ENCODE results near the gene PLXDC2. TPM values are rescaled to one million over a fixed set of nuclear protein-coding genes. Genes with fewer than 3 reads are reported as not detected.

The PLXDC2 gene
- total RNA-seq, 1 donor from 2014 or later = 129 TPM

DNA sequence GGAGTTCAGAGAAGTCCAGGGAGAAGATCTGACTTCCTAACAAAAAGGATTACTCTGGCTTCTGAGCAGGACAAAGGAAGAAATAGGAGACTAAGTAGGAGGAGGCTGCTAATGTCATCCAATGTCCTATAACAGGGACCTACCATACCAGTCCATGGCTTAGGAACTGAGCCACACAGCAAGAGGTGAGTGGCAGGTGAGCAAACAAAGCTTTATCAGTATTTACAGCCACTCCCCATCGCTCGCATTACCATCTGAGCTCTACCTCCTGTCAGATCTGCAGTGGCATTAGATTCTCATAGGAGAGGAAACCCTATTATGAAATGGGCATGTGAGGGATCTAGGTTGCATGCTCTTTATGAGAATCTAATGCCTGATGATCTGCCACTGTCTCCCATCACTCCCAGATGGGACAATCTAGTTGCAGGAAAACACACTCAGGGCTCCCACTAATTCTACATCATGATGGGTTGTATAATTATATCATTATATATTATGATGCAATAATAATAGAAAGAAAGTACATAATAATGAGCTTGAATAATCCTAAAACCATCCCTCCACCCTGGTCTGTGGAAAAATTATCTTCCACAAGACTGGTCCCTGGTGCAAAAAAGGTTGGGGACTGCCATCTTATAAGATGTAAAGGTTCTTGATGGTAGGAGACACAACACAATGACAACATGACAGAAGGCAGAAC is 487.4 kb downstream of the PLXDC2 start:
- Histone ChIP-seq H3K36me3 (no peaks in the 10 kb centered on the region), H3K4me3 (no peak overlapping the region), H3K9me3 (no peaks in the 10 kb centered on the region), H3K27me3 (no peaks in the 10 kb centered on the region), H3K4me1 (no peaks in the 10 kb centered on the region), H3K27ac (no peak overlapping the region)
- intact Hi-C loops (cut with DNase I) = no loop called here
- DNase-seq (no peak), ATAC-seq (no peak)
- TF ChIP-seq, protein P1, sequence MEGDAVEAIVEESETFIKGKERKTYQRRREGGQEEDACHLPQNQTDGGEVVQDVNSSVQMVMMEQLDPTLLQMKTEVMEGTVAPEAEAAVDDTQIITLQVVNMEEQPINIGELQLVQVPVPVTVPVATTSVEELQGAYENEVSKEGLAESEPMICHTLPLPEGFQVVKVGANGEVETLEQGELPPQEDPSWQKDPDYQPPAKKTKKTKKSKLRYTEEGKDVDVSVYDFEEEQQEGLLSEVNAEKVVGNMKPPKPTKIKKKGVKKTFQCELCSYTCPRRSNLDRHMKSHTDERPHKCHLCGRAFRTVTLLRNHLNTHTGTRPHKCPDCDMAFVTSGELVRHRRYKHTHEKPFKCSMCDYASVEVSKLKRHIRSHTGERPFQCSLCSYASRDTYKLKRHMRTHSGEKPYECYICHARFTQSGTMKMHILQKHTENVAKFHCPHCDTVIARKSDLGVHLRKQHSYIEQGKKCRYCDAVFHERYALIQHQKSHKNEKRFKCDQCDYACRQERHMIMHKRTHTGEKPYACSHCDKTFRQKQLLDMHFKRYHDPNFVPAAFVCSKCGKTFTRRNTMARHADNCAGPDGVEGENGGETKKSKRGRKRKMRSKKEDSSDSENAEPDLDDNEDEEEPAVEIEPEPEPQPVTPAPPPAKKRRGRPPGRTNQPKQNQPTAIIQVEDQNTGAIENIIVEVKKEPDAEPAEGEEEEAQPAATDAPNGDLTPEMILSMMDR (IDR thresholded peaks at IDR 0.05) = no peak

DNA sequence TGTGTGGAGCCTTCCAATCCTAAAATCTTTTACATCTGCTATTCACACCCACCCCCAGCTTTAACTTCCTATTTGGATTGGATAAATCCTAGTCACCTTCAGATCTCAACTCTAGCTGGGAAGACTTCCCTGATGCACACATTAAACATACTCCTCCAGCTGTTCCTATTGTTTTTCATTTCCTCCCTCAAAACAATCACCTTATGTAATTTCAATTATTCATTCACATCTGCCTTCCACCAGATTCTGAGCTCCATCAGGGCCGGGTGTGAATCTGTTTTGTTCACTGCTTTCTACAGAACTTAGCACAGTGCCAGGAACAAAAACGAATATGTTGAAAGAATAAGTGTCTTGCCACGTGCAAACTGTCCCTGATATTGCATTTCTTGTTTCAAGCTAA is 497.4 kb downstream of the PLXDC2 start:
- Histone ChIP-seq H3K9me3 (no peaks in the 10 kb centered on the region), H3K27me3 (no peaks in the 10 kb centered on the region), H3K4me3 (no peak overlapping the region), H3K4me1 (peaks cover 5% of the 10 kb centered on the region), H3K27ac (no peak overlapping the region), H3K36me3 (no peaks in the 10 kb centered on the region)
- DNase-seq = no peak
- TF ChIP-seq, protein P1 (IDR thresholded peaks at IDR 0.05) = no peak
- ATAC-seq = no peak
- intact Hi-C loops (cut with DNase I) = no loop called here

DNA sequence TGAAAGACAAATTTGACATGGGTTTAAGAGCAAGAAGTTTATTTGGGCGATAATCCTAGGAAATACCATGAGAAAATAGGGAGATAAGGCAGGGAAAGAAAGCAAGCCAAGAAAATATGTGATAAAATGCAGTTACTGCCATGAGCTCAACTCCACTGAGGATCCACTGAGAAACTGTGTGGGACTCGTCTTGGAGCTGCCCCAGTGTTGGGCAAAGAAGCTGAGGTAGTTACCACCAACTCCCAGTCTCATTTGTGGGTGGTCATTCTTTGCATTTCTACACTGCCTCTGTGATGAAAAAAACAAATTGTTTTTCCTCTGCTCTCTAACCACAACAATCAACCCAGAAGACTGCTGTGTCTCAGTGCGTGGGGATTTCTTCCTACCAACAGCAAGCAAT is 498.2 kb downstream of the PLXDC2 start:
- Histone ChIP-seq H3K27ac (no peak overlapping the region), H3K4me3 (no peak overlapping the region), H3K9me3 (no peaks in the 10 kb centered on the region), H3K27me3 (no peaks in the 10 kb centered on the region), H3K4me1 (peaks cover 5% of the 10 kb centered on the region), H3K36me3 (no peaks in the 10 kb centered on the region)
- no peak for DNase-seq
- intact Hi-C loops (cut with DNase I) = no loop called here
- TF ChIP-seq, protein P1 (IDR thresholded peaks at IDR 0.05) = no peak
- ATAC-seq = no peak

DNA sequence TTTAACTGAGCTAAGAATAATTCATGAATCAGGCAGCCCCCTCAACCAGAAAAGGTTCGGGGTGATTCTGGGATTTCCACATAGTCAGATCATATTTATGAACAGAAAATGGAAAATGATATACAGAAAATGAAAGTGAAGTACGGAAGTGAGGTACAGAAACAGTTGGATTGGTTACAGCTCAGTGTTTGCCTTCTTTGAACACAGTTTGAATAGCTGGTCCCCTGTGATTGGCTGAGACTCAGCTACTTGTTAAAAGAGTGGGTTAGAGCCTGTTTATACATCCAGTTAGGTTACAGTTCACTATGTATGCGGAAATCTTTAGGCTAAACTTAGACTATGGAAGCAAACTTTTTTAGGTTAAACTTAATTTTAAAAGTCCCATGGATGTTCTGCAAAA is 511.7 kb downstream of the PLXDC2 start:
- intact Hi-C loops (cut with DNase I) = no loop called here
- no peak for ATAC-seq
- H3K9me3 ChIP-seq = no peaks in the 10 kb centered on the region
- TF ChIP-seq, protein P1 (IDR thresholded peaks at IDR 0.05) = no peak
- no peaks in the 10 kb centered on the region for H3K27me3 ChIP-seq
- no peaks in the 10 kb centered on the region for H3K36me3 ChIP-seq
- H3K27ac ChIP-seq = no peak overlapping the region
- no peak overlapping the region for H3K4me3 ChIP-seq
- no peaks in the 10 kb centered on the region for H3K4me1 ChIP-seq
- DNase-seq = no peak

DNA sequence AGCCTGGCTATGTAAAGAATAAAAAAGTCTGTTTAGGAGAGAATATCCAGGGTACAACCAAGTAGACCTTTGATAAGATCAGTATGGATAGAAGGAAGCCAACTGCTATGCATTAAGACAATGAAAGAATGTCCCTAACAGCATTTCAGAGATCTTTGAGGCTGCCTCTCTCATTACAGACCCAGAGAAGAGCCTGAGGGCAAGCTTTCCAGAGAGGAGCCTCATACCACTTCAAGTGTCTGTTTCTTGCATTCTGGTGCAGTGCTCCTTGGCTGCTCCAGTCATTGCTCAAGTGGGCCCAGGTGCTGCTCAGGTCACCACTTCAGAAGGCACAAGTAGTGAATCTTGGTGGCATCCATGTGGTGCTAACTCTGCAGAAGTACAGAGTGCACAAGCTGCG is 514.0 kb downstream of the PLXDC2 start:
- Histone ChIP-seq H3K4me3 (no peak overlapping the region), H3K36me3 (no peaks in the 10 kb centered on the region), H3K27ac (no peak overlapping the region), H3K4me1 (no peaks in the 10 kb centered on the region), H3K27me3 (no peaks in the 10 kb centered on the region), H3K9me3 (no peaks in the 10 kb centered on the region)
- intact Hi-C loops (cut with DNase I) = no loop called here
- no peak for DNase-seq
- TF ChIP-seq, protein P1 (IDR thresholded peaks at IDR 0.05) = no peak
- no peak for ATAC-seq

DNA sequence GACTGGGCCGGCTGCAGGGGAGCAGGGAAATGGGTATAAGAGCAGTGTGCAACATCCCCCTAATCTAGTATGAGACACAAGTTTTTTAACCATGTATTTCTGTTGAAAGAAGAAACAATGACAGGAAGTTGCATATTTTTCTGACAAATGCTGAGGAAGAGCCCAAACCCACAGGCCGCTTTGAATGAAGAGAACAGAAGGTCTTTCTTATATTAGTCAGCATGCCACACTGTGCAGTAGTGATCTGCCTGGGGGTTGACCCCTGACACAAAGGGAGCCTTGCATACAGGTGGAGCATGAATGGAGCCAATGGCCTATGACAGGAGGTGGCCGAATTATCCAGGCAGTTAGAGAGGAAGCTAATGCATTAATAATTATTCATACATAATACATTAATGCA is 518.3 kb downstream of the PLXDC2 start:
- H3K27ac ChIP-seq = no peak overlapping the region
- no peaks in the 10 kb centered on the region for H3K9me3 ChIP-seq
- no peaks in the 10 kb centered on the region for H3K36me3 ChIP-seq
- intact Hi-C loops (cut with DNase I) = no loop called here
- ATAC-seq = no peak
- H3K4me3 ChIP-seq = no peak overlapping the region
- no peak for DNase-seq
- no peaks in the 10 kb centered on the region for H3K4me1 ChIP-seq
- TF ChIP-seq, protein P1 (IDR thresholded peaks at IDR 0.05) = no peak
- no peaks in the 10 kb centered on the region for H3K27me3 ChIP-seq

Data from upper lobe of right lung (tissue), 1 donor.